ENCODE measurements around the gene LGALS12.

The LGALS12 gene

GRCh38 chr11:63505857-63506528 is at the start of gene LGALS12:
LGALS12 (plus strand) TSS chr11:63506084; CDS start chr11:63506459, 375 bp downstream.
- DNase-seq (ENCODE audit: low read depth) = no peak

GRCh38 chr11:63459586-63459985 is 46.3 kb upstream of the LGALS12 start:
- DNase-seq (ENCODE audit: low read depth) = no peak

GRCh38 chr11:63462137-63462536 is 43.7 kb upstream of the LGALS12 start:
- DNase-seq (ENCODE audit: low read depth) = no peak

GRCh38 chr11:63470311-63470710 is 35.6 kb upstream of the LGALS12 start:
- no peak for DNase-seq (ENCODE audit: low read depth)

GRCh38 chr11:63472372-63472771 is 33.5 kb upstream of the LGALS12 start:
- no peak for DNase-seq (ENCODE audit: low read depth)

GRCh38 chr11:63476618-63477017 is 29.3 kb upstream of the LGALS12 start:
- DNase-seq (ENCODE audit: low read depth) = no peak

- peak; percentile 38 for DNase-seq (ENCODE audit: low read depth)
Observed at GRCh38 chr11:63478896-63479295, 27.0 kb upstream of the LGALS12 start.

- no peak for DNase-seq (ENCODE audit: low read depth)
Observed at GRCh38 chr11:63480039-63480438, 25.8 kb upstream of the LGALS12 start.

GRCh38 chr11:63485777-63486176 is 20.1 kb upstream of the LGALS12 start:
- DNase-seq (ENCODE audit: low read depth) = no peak

GRCh38 chr11:63488789-63489188 is 17.1 kb upstream of the LGALS12 start:
- DNase-seq (ENCODE audit: low read depth) = no peak

GRCh38 chr11:63489879-63490278 is 16.0 kb upstream of the LGALS12 start:
- no peak for DNase-seq (ENCODE audit: low read depth)

GRCh38 chr11:63490551-63491239 is 15.2 kb upstream of the LGALS12 start, which contains the start of gene PLAAT5:
PLAAT5 (minus strand) TSS chr11:63491167; CDS start chr11:63491034, 133 bp downstream.
- DNase-seq (ENCODE audit: low read depth) = no peak

GRCh38 chr11:63491240-63491587 is 14.7 kb upstream of the LGALS12 start:
- no peak for DNase-seq (ENCODE audit: low read depth)

- DNase-seq (ENCODE audit: low read depth) = no peak
Observed at GRCh38 chr11:63491636-63492372, 14.1 kb upstream of the LGALS12 start.

- no peak for DNase-seq (ENCODE audit: low read depth)
Observed at GRCh38 chr11:63492441-63492840, 13.4 kb upstream of the LGALS12 start.

GRCh38 chr11:63493127-63493526 is 12.8 kb upstream of the LGALS12 start:
- no peak for DNase-seq (ENCODE audit: low read depth)

- no peak for DNase-seq (ENCODE audit: low read depth)
Observed at GRCh38 chr11:63494975-63495374, 10.9 kb upstream of the LGALS12 start.

- no peak for DNase-seq (ENCODE audit: low read depth)
Observed at GRCh38 chr11:63499874-63500273, 6.0 kb upstream of the LGALS12 start.

GRCh38 chr11:63501236-63501635 is 4.6 kb upstream of the LGALS12 start:
- DNase-seq (ENCODE audit: low read depth) = no peak

GRCh38 chr11:63502252-63502820 is 3.5 kb upstream of the LGALS12 start:
- DNase-seq (ENCODE audit: low read depth) = no peak

GRCh38 chr11:63503492-63503891 is 2.4 kb upstream of the LGALS12 start:
- no peak for DNase-seq (ENCODE audit: low read depth)

- no peak for DNase-seq (ENCODE audit: low read depth)
Observed at GRCh38 chr11:63504054-63504453, 1.8 kb upstream of the LGALS12 start.

Measured in activated gamma-delta T cell treated with anti-CD3 and anti-CD28 coated beads, Interleukin-2, amount 50 U/mL, for 16 hours (primary cell).